Measurements from ENCODE around the gene SEC14L6. TPM values are rescaled to one million over a fixed set of nuclear protein-coding genes. Genes with fewer than 3 reads are reported as not detected.

Gene SEC14L6
- total RNA-seq, 1 donor from 2014 or later, result 17.2 TPM

DNA sequence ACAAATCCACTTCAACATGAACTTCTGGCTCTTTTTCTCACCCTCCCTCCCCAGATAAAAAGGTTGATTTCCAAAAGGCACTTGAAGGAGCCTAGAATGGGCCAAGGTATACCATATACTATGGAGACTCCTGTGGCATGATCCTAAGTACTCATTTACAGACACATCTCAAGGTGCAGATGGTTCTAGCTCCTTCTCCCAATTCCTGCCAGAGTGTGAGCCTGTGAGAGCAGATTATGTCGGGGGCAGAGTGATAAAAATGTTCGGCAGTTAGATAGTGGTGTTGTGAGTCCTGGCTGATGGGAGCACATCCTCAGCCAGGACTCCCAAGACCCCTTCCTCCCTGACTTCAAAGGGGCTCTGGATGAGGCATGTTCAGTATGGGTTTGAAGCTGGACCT is 66.6 kb downstream of the SEC14L6 start:
- DNase-seq (no peak), ATAC-seq (no peak)
- intact Hi-C loops (cut with DNase I), result no loop called here
- Histone ChIP-seq H3K36me3 (no peaks in the 10 kb centered on the region), H3K9me3 (no peaks in the 10 kb centered on the region), H3K27me3 (no peaks in the 10 kb centered on the region), H3K4me1 (no peaks in the 10 kb centered on the region), H3K4me3 (no peak overlapping the region), H3K27ac (no peak overlapping the region)
- TF ChIP-seq, protein P1, sequence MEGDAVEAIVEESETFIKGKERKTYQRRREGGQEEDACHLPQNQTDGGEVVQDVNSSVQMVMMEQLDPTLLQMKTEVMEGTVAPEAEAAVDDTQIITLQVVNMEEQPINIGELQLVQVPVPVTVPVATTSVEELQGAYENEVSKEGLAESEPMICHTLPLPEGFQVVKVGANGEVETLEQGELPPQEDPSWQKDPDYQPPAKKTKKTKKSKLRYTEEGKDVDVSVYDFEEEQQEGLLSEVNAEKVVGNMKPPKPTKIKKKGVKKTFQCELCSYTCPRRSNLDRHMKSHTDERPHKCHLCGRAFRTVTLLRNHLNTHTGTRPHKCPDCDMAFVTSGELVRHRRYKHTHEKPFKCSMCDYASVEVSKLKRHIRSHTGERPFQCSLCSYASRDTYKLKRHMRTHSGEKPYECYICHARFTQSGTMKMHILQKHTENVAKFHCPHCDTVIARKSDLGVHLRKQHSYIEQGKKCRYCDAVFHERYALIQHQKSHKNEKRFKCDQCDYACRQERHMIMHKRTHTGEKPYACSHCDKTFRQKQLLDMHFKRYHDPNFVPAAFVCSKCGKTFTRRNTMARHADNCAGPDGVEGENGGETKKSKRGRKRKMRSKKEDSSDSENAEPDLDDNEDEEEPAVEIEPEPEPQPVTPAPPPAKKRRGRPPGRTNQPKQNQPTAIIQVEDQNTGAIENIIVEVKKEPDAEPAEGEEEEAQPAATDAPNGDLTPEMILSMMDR (IDR thresholded peaks at IDR 0.05), result no peak

DNA sequence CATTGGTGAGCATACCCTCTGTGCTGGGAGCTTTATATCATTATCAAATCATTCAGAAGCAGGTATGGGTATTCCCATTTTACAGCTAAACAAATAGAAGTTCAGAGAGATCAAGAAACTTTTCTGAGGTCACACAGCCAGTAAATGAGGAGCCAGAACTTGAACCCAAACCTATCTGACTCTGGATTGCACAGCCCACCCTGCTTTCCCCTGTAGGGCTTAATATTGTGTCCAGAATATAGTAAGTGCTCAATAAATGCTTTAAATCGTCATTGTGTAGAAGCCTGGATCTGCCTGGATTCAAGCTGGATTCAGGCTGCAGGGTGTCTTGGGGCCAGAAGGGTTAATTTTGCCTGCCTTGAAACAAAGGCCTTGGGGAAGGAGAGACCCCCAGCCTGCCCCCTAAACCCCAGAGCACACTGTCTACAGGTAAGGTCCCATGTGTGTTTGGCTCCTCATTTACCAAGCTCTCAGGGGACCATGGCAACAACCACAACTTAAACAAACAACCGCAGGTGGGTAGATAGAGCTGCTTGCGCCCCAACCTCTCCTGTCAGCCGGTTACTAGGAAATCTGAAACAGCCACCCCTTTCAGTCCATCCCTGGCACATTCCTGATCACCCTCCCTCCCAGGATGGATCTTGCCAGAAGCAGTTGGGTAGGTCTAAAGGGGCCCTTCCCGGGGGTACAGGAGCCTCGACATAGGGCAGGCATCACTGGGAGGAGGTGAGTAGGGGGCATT is 71.7 kb downstream of the SEC14L6 start:
- TF ChIP-seq, protein P1 (IDR thresholded peaks at IDR 0.05), result no peak
- Histone ChIP-seq H3K4me1 (no peaks in the 10 kb centered on the region), H3K36me3 (no peaks in the 10 kb centered on the region), H3K4me3 (no peak overlapping the region), H3K27ac (no peak overlapping the region), H3K27me3 (peaks cover 4% of the 10 kb centered on the region), H3K9me3 (no peaks in the 10 kb centered on the region)
- no peak for DNase-seq
- ATAC-seq, result peak; percentile 53
- intact Hi-C loops (cut with DNase I), result no loop called here

DNA sequence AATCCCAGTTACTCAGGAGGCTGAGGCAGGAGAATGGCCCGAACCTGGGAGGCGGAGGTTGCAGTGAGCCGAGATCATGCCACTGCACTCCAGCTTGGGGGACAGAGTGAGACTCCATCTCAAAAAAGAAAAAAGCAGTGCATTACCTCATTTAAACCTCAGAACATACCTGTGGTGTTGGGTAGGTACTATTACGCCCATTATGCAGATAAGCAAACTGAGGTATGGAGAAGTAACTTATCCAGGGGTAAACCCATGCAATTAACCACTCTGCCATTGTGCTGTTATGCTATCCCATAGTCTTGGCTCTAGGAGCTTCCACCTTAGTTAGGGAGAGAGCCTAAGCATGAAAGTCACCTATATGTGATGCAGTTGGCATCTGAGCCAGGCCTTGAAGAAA is 72.4 kb downstream of the SEC14L6 start:
- no peaks in the 10 kb centered on the region for H3K36me3 ChIP-seq
- TF ChIP-seq, protein P1 (IDR thresholded peaks at IDR 0.05), result no peak
- DNase-seq (no peak), ATAC-seq (no peak)
- no peak overlapping the region for H3K4me3 ChIP-seq
- H3K4me1 ChIP-seq, result no peaks in the 10 kb centered on the region
- H3K9me3 ChIP-seq, result no peaks in the 10 kb centered on the region
- no peak overlapping the region for H3K27ac ChIP-seq
- intact Hi-C loops (cut with DNase I), result no loop called here
- H3K27me3 ChIP-seq, result peaks cover 4% of the 10 kb centered on the region

DNA sequence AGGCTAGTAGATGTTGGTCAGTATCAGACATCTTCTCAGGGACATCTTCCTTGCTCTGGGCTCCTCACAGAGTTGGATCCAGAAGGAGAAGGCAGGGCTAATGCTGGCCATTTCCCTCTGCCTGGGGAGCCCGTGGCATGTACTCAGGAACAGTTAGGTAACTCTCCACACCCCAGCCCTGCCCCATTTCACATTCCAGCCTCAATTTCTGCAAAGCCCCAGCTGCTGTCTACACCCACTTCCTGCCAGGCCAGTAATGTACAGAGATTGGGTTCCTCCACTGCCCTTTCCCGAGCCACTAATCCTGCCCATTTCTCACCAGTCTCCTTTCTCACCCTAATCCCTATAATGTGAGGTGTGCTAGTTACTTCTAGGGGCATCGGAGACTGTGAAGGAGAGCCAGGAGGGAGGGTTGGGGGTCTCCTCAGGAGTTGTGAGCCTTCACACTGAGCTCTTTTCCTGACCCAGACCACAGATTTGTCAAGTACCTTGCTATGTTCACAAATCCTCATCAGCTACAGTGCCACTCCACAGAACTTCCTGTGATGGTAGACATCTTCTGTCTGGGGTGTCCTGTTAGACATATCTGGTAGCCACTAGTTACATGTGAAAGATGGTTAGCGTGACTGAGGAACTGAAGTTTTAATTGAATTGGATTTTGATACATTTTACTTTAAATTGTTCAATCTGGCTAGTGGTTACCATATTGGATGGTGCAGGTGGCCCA is 73.4 kb downstream of the SEC14L6 start:
- DNase-seq (no peak), ATAC-seq (peak; percentile 62)
- Histone ChIP-seq H3K4me3 (no peak overlapping the region), H3K27me3 (peaks cover 4% of the 10 kb centered on the region), H3K36me3 (no peaks in the 10 kb centered on the region), H3K9me3 (no peaks in the 10 kb centered on the region), H3K27ac (no peak overlapping the region), H3K4me1 (no peaks in the 10 kb centered on the region)
- intact Hi-C loops (cut with DNase I), result no loop called here
- TF ChIP-seq, protein P1 (IDR thresholded peaks at IDR 0.05), result no peak

Other genes with a start within 250 kb of the SEC14L6 start
- gene TBC1D10A, start 219.8 kb downstream of the SEC14L6 start, total RNA-seq, result 29.6 TPM
- 164 TPM for gene SF3A1, start 189.8 kb downstream of the SEC14L6 start, total RNA-seq
- 2.7 TPM for gene CCDC157, start 189.7 kb downstream of the SEC14L6 start, total RNA-seq
- 16.5 TPM for gene RNF215, start 159.3 kb downstream of the SEC14L6 start, total RNA-seq
- 7.1 TPM for gene SEC14L2, start 149.7 kb downstream of the SEC14L6 start, total RNA-seq
- 11.3 TPM for gene MTFP1, start 121.0 kb downstream of the SEC14L6 start, total RNA-seq
- not detected for gene SEC14L3, start 74.7 kb downstream of the SEC14L6 start, total RNA-seq
- gene SEC14L4, start 41.0 kb downstream of the SEC14L6 start, total RNA-seq, result 16.8 TPM
- gene GAL3ST1, start 27.9 kb upstream of the SEC14L6 start, total RNA-seq, result 2.5 TPM
- 46.5 TPM for gene PES1, start 45.2 kb upstream of the SEC14L6 start, total RNA-seq
- 43.4 TPM for gene TCN2, start 60.4 kb upstream of the SEC14L6 start, total RNA-seq
- 2.9 TPM for gene SLC35E4, start 89.0 kb upstream of the SEC14L6 start, total RNA-seq
- 19.3 TPM for gene DUSP18, start 121.1 kb upstream of the SEC14L6 start, total RNA-seq
- gene OSBP2, start 148.1 kb upstream of the SEC14L6 start, total RNA-seq, result 6.0 TPM